T-helper 2 cell treated with Interferon-gamma antibody and Interleukin-4, amounts not matched to agents 5 μg/mL and 100 μg/mL, for 36 hours (primary cell): ENCODE data around the gene ZNF516.
"Not testable (repeated sequence)": the region's sequence is repeated elsewhere in the genome, so short reads cannot be mapped to it uniquely, and the experiment has no call there.

Experiments used
- DNase-seq: peaks from one replicate; pipeline ENCODE4 v3.0.0; 2021; ENCODE audit warnings: low spot score
- H3K27ac Mint-ChIP-seq: one replicate; pipeline ENCODE4 v1.8.0; 2021; ENCODE audit warnings: mild to moderate bottlenecking, mixed read lengths
- H3K27me3 Mint-ChIP-seq: one replicate; pipeline ENCODE4 v1.8.0; 2021; ENCODE audit warnings: low read depth, mixed read lengths
- H3K36me3 Mint-ChIP-seq: one replicate; pipeline ENCODE4 v1.8.0; 2021; ENCODE audit warnings: low read depth, mixed read lengths
- H3K4me1 Mint-ChIP-seq: one replicate; pipeline ENCODE4 v1.8.0; 2021; ENCODE audit warnings: low read depth, mixed read lengths
- H3K4me3 Mint-ChIP-seq: one replicate; pipeline ENCODE4 v1.8.0; 2022; ENCODE audit warnings: mild to moderate bottlenecking, moderate library complexity, mixed read lengths
- H3K9me3 Mint-ChIP-seq: one replicate; pipeline ENCODE4 v1.8.0; 2021; ENCODE audit warnings: mixed read lengths

Gene ZNF516

DNA sequence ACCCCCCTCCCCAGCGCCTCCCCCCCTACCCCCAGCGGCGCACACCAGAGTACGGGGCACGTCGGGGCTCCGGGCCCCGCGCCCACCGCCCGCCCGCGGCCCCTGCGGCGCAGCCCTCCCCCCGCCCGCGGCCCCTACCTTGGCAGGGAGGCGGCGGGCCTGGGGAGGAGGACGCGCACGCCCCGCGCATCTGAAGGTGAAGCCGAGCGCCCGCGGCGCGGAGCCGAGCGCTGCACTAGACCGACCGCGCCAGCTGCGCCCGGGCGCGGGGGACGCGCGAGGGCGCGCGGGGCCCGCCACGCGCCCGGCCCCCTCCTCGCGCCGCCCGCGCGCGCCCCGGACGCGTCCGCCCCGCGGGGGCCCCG is at the start of gene ZNF516:
Gene ZNF516 (minus strand): TSS at position 237 of the 365 bp plus-strand sequence. CDS start 52,188 bp downstream, outside the sequence.
- peak within 1 kb of the TSS; percentile 98 for H3K4me3 Mint-ChIP-seq
- H3K27me3 Mint-ChIP-seq: peaks cover 72% of the 10 kb centered on the region
- peaks cover 28% of the 10 kb centered on the region for H3K4me1 Mint-ChIP-seq
- peak within 1 kb of the TSS; percentile 55 for H3K27ac Mint-ChIP-seq
- DNase-seq: no peak
- no peaks in the 10 kb centered on the region for H3K9me3 Mint-ChIP-seq
- H3K36me3 Mint-ChIP-seq: peaks cover 2% of the 10 kb centered on the region

GRCh38 chr18:76538846-76539245 is 43.8 kb upstream of the ZNF516 start:
- Mint-ChIP-seq H3K27ac (no peak overlapping the region), H3K4me1 (no peaks in the 10 kb centered on the region), H3K27me3 (no peaks in the 10 kb centered on the region), H3K9me3 (no peaks in the 10 kb centered on the region), H3K4me3 (no peak overlapping the region), H3K36me3 (no peaks in the 10 kb centered on the region)
- no peak for DNase-seq

GRCh38 chr18:76537621-76538020 is 42.6 kb upstream of the ZNF516 start:
- no peaks in the 10 kb centered on the region for H3K4me1 Mint-ChIP-seq
- no peak overlapping the region for H3K27ac Mint-ChIP-seq
- H3K4me3 Mint-ChIP-seq: no peak overlapping the region
- no peaks in the 10 kb centered on the region for H3K36me3 Mint-ChIP-seq
- no peak for DNase-seq
- H3K9me3 Mint-ChIP-seq: no peaks in the 10 kb centered on the region
- no peaks in the 10 kb centered on the region for H3K27me3 Mint-ChIP-seq

DNA sequence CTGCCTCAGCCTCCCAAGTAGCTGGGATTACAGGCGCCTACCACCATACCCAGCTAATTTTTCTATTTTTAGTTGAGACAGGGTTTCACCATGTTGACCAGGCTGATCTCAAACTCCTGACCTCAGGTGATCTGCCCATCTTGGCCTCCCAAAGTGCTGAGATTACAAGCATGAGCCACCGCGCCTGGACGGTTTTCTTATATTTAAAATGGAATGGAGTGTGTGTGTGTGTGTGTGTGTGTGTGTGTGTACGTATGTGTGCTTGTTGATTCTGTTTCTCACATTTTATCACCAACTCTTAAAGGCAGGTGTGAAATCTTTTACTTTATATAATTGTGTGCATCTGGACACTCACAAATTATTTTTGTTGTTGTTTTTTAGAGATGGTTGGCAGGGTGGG is 41.6 kb upstream of the ZNF516 start:
- not testable (repeated sequence) for H3K4me1 Mint-ChIP-seq, H3K27ac Mint-ChIP-seq, DNase-seq, H3K4me3 Mint-ChIP-seq, H3K27me3 Mint-ChIP-seq, H3K9me3 Mint-ChIP-seq, H3K36me3 Mint-ChIP-seq

DNA sequence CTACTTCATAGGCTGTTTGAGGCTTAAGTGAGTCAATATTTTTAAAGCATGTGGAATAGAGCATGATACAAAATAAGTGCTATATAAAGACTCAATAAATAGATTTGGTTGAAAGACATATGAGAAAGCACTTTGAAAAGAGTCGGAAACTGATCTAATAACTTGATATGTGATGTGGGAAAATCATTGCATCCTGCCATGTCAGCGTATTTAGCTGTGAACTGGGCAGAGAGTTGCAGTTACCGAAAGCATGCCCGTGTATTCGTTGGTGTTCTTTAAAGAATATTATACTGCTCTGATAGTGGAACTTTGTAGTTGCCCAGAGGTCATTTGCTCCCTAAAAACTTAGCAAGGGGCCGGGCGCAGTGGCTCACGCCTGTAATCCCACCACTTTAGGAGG is 37.8 kb upstream of the ZNF516 start:
- H3K36me3 Mint-ChIP-seq: no peaks in the 10 kb centered on the region
- no peak overlapping the region for H3K4me3 Mint-ChIP-seq
- peaks cover 6% of the 10 kb centered on the region for H3K27me3 Mint-ChIP-seq

DNA sequence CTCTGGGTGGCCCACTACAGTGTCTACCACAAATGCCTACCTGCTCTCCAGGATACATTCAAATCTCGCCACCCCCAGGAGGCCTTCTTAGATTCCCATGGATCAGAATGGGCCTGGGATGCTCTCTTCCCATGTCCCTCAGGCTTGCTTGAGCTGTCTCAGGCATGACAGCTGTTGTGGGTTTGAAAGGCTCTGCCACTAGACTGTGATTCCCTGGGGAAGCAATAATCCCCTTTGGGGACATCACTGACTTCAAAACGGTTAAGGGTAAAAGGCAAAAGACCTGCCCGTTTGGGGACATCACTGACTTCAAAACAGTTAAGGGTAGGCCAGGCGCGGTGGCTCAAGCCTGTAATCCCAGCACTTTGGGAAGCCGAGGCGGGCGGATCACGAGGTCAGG is 35.8 kb upstream of the ZNF516 start:
- Mint-ChIP-seq H3K36me3 (no peaks in the 10 kb centered on the region), H3K4me1 (peaks cover 6% of the 10 kb centered on the region), H3K27me3 (peaks cover 15% of the 10 kb centered on the region), H3K4me3 (no peak overlapping the region), H3K27ac (no peak overlapping the region), H3K9me3 (no peaks in the 10 kb centered on the region)
- no peak for DNase-seq

More for the DNA sequence above, 37.8 kb upstream of the ZNF516 start:
- Mint-ChIP-seq H3K27ac (no peak overlapping the region), H3K4me1 (peaks cover 6% of the 10 kb centered on the region), H3K9me3 (no peaks in the 10 kb centered on the region)
- DNase-seq: no peak

- Mint-ChIP-seq H3K36me3 (no peaks in the 10 kb centered on the region), H3K4me1 (peaks cover 6% of the 10 kb centered on the region), H3K27me3 (peaks cover 18% of the 10 kb centered on the region), H3K9me3 (no peaks in the 10 kb centered on the region), H3K27ac (no peak overlapping the region), H3K4me3 (no peak overlapping the region)
- no peak for DNase-seq
Observed at GRCh38 chr18:76530391-76530790, 35.3 kb upstream of the ZNF516 start.

DNA sequence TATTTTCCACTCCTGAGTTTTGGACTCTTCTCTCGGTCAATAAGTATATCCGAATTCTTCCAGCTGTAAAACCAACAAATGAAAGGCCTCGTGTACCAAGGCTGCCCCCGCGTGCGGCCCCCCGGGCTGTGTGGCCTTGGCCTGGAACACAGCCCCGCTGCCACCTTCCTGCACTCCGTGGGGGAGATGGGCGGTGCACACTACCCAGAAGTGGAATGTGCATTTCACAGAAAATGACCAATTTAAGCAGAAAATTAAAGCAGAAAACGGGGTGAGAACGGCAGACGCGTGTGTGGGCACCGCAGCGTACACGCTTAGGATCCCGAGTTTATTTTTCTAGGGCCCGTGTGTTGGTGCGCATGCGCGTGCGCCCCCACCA is 34.4 kb upstream of the ZNF516 start:
- no peak overlapping the region for H3K4me3 Mint-ChIP-seq

DNA sequence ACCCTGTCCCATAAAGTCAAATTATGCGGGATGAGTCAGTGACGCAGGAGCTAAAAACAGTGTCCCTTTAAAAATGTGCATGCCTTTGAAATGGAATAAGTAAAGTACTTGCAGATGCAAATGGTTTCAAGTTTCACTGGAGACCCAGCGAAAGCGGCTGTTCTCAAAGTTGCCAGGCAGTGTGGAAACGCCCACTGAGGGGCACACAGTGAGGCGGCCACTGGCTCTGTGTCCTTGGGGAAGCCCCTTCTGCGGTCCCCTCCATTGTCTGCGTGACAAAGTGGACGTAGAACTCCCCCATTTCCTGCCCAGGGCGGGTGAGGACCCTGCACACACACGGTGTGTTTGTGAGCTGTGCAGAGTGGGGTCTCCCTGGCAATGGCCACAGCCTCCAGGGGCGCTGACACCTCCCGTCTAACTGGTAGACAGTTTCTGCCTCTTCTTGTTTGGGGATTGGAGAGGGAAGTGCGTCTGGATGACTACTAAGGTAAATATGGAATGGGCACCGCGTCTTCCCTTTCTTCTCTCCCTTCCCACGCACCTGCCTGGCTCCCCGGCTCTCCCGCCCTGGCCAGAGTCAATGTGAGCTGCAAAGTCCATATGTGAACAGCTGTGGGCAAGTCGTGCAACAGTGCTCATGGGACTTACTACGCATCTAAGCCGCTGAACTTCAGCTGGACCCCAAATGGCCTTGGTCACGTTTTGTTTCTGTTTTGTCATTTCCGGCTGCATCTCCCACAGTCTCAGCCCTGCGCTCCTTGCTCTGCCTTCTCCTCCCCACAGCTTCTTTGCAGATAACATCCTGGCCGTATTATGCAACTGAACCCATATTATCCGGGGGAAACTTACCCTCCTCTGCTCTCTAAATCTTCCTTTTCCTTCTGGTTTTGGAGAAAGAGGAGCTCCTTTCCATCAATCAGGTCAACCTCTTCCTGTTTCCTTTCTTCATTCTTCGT is 33.7 kb upstream of the ZNF516 start:
- H3K27ac Mint-ChIP-seq: peak overlapping the region; percentile 32

More for the DNA sequence above, 34.4 kb upstream of the ZNF516 start:
- Mint-ChIP-seq H3K4me1 (peaks cover 6% of the 10 kb centered on the region), H3K27me3 (peaks cover 23% of the 10 kb centered on the region), H3K27ac (no peak overlapping the region), H3K36me3 (no peaks in the 10 kb centered on the region), H3K9me3 (no peaks in the 10 kb centered on the region)
- no peak for DNase-seq

GRCh38 chr18:76525911-76526310 is 30.9 kb upstream of the ZNF516 start:
- no peaks in the 10 kb centered on the region for H3K36me3 Mint-ChIP-seq
- peaks cover 39% of the 10 kb centered on the region for H3K27me3 Mint-ChIP-seq
- H3K27ac Mint-ChIP-seq: no peak overlapping the region
- no peaks in the 10 kb centered on the region for H3K9me3 Mint-ChIP-seq
- H3K4me3 Mint-ChIP-seq: no peak overlapping the region
- peaks cover 6% of the 10 kb centered on the region for H3K4me1 Mint-ChIP-seq
- DNase-seq: no peak

More for the DNA sequence above, 33.7 kb upstream of the ZNF516 start:
- Mint-ChIP-seq H3K4me3 (peak overlapping the region; percentile 60), H3K9me3 (no peaks in the 10 kb centered on the region), H3K4me1 (peaks cover 6% of the 10 kb centered on the region), H3K27me3 (peaks cover 27% of the 10 kb centered on the region), H3K36me3 (no peaks in the 10 kb centered on the region)
- no peak for DNase-seq

- Mint-ChIP-seq H3K4me3 (peak overlapping the region; percentile 17), H3K4me1 (peaks cover 6% of the 10 kb centered on the region), H3K27me3 (peaks cover 42% of the 10 kb centered on the region), H3K9me3 (no peaks in the 10 kb centered on the region), H3K27ac (no peak overlapping the region), H3K36me3 (no peaks in the 10 kb centered on the region)
- DNase-seq: no peak
Observed at GRCh38 chr18:76524900-76525698, 30.1 kb upstream of the ZNF516 start.

- Mint-ChIP-seq H3K4me3 (no peak overlapping the region), H3K4me1 (peaks cover 6% of the 10 kb centered on the region), H3K27me3 (peaks cover 44% of the 10 kb centered on the region), H3K27ac (no peak overlapping the region), H3K36me3 (no peaks in the 10 kb centered on the region), H3K9me3 (no peaks in the 10 kb centered on the region)
- DNase-seq: no peak
Observed at GRCh38 chr18:76524477-76524876, 29.4 kb upstream of the ZNF516 start.

DNA sequence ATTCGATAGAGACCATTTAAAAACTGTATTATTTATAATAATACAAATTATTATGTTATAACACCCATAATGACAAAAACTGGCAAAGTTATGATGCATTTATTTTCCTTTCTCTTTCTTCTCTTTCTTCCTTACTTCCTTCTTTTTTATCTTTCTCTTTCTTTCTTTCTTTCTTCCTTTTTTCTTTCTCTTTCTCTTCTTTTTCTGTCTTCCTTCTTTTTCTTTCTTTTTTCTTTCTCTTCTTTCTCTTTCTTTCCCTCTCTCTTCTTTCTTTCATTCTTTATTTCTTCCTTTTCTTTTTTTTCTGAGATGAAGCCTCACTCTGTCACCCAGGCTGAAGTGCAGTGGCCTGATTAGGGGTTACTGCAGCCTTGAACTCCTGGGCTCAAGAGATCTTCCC is 27.5 kb upstream of the ZNF516 start:
- Mint-ChIP-seq H3K9me3 (no peaks in the 10 kb centered on the region), H3K27me3 (peaks cover 57% of the 10 kb centered on the region), H3K27ac (no peak overlapping the region), H3K36me3 (no peaks in the 10 kb centered on the region), H3K4me3 (no peak overlapping the region), H3K4me1 (peaks cover 3% of the 10 kb centered on the region)
- no peak for DNase-seq

GRCh38 chr18:76522122-76522503 is 27.1 kb upstream of the ZNF516 start:
- Mint-ChIP-seq H3K27me3 (peaks cover 61% of the 10 kb centered on the region), H3K27ac (no peak overlapping the region), H3K4me3 (no peak overlapping the region), H3K36me3 (no peaks in the 10 kb centered on the region), H3K9me3 (no peaks in the 10 kb centered on the region), H3K4me1 (peaks cover 3% of the 10 kb centered on the region)
- no peak for DNase-seq
